ENCODE measurements around the gene AKAP13. TPM values are rescaled to one million over a fixed set of nuclear protein-coding genes. Genes with fewer than 3 reads are reported as not detected.

The AKAP13 gene
- total and polyA plus RNA-seq, 2 donors = 84.2 to 206 TPM

DNA sequence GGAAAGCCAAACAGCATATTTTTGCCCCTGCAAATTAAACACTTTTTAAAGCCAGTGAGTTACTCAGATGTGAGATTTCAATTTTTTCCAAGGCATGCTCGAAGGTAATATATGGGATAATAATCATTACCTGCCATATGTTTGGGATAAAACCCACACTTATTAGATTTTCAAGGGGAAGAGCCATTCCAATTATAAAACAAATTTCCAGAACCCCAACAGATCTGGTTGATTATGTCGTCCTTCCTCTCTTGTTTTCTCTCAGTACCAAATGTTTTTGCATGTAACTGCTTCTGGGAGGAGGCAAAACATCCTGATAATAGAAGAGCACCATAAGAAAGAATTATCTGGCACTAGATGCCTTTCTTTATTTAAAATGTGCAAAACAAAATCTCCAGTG lies 115.1 kb downstream of the AKAP13 start:
- no peaks in the 10 kb centered on the region for H3K36me3 ChIP-seq (ENCODE audit: insufficient read depth)
- H3K4me3 ChIP-seq (ENCODE audit: low read depth, low read length) = no peak overlapping the region
- H3K4me1 ChIP-seq (ENCODE audit: insufficient read depth) = peaks cover 4% of the 10 kb centered on the region
- H3K27ac ChIP-seq (ENCODE audit: low read depth) = no peak overlapping the region
- DNase-seq (ENCODE audit: extremely low spot score) = no peak
- 68% methylated on average over 2 of the region's 2 CpGs for WGBS

DNA sequence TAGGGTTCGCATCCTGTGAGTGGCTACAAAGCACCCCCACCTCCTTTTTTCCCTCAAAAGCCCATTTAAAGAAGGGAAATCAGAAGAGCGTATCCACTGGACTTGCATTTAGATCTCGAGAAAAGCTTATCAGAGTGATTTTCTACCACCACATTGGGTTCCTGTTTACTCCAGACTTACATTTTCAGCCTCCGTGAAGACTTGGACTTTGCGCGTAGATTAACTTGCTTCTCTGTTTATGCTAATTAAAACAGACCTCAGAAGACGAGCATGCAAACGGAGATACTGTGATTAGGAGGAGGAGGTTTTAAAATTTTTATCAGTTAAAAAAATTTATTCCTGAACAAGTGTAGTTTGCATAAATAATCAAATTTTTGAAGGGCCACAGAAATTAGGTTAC lies 115.7 kb downstream of the AKAP13 start:
- no peak overlapping the region for H3K4me3 ChIP-seq (ENCODE audit: low read depth, low read length)
- no peaks in the 10 kb centered on the region for H3K36me3 ChIP-seq (ENCODE audit: insufficient read depth)
- no peak for DNase-seq (ENCODE audit: extremely low spot score)
- WGBS = 54% methylated on average over 8 of the region's 8 CpGs
- H3K4me1 ChIP-seq (ENCODE audit: insufficient read depth) = peaks cover 4% of the 10 kb centered on the region
- no peak overlapping the region for H3K27ac ChIP-seq (ENCODE audit: low read depth)

DNA sequence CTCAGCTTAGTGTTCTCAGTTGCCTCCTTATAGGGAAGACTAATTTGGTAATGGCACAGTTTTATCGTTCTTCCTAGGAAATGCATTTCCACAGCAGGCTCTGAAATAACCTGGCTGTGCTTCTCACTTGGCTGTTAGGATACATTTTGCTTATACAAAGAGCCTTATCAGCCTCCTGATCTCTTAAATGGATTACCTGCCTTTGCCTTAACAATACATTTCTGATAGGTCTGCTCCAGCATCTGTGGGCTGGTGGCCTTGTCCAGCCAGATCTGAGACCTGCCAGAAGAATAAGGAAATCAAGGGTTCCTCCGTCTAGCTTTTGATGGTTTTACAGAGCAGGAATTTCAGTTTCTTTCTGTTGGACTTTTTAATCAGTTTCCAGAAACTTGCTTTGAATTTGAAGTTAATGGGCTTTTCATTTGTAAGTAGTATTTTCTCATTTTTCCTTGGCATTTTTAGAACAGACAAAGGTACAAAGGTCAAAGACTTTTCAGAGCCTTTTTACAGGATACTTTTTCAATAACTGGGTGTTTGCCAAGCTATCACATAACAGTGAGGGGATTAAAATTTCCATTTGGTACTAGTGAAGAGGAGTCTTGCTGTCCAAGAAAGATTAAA lies 116.3 kb downstream of the AKAP13 start:
- no peak for DNase-seq (ENCODE audit: extremely low spot score)
- Histone ChIP-seq H3K4me1 (ENCODE audit: insufficient read depth) (peaks cover 4% of the 10 kb centered on the region), H3K27ac (ENCODE audit: low read depth) (no peak overlapping the region), H3K4me3 (ENCODE audit: low read depth, low read length) (no peak overlapping the region), H3K36me3 (ENCODE audit: insufficient read depth) (no peaks in the 10 kb centered on the region)
- WGBS = 37% methylated on average over 2 of the region's 2 CpGs

DNA sequence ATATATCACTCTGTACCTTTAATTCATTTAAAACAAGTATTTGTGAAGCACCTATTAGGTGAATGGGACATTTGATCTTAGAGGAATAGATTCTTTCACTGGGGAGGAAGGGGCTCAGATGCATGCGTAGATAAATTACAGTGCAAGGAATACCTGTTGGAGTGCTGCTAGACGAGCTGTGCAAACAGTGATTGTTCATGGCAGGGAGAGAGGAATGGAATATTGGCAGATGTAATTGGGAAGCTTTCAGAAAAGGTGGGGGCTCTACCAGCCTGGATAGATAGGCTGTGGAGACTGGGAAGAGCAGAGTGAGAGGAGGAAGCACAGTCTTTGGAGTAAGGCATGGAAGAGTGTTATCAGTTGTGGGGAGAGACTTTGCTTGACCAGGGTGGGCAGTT lies 116.8 kb downstream of the AKAP13 start:
- Histone ChIP-seq H3K27ac (ENCODE audit: low read depth) (no peak overlapping the region), H3K4me1 (ENCODE audit: insufficient read depth) (peaks cover 4% of the 10 kb centered on the region), H3K4me3 (ENCODE audit: low read depth, low read length) (no peak overlapping the region), H3K36me3 (ENCODE audit: insufficient read depth) (no peaks in the 10 kb centered on the region)
- WGBS = 79% methylated on average over 2 of the region's 2 CpGs
- DNase-seq (ENCODE audit: extremely low spot score) = no peak

DNA sequence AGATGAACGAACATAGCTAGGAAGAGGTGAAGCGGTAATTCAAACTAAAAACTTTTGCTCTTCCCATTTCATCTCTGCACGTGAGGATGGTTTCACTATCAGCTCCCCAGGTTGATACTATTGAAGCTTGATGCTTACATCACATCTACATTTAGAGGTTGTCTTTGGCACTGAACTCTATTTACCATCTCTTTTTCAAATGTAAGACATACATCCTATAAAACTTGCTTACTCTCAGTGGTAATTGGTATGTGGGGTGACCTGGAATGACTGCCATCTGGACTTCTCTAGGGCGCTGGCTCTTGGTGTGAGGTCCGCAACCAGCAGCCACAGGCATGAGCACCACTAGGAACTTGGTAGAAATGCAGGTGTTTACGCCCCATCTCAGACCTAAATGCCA lies 118.1 kb downstream of the AKAP13 start:
- Histone ChIP-seq H3K27ac (ENCODE audit: low read depth) (no peak overlapping the region), H3K36me3 (ENCODE audit: insufficient read depth) (no peaks in the 10 kb centered on the region), H3K4me3 (ENCODE audit: low read depth, low read length) (no peak overlapping the region), H3K4me1 (ENCODE audit: insufficient read depth) (peaks cover 4% of the 10 kb centered on the region)
- 93% methylated on average over 6 of the region's 6 CpGs for WGBS
- DNase-seq (ENCODE audit: extremely low spot score) = no peak

DNA sequence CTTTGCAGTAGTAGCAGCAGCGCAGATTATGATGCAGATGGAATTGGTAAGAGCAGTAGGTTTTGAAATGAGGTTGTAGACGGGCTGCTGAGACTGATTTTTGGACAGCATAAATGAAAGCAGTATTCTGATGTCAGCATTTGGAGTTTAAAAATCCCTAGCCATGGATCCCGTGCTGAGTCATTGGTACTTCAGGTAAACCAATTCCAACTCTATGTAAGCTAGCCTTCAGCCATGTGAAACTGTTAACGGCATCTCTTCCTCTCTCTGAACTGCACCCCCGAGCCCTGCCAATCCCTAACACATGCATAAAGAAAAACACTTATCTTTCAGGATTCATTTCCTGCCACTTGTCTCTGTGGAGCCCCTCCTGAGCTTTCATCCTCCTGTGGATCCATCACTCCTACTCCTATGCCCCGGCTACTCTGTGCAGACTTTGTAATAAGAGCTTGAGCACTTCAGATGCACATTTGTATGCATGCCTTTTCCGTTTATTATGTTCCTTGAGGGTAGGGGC lies 119.0 kb downstream of the AKAP13 start:
- DNase-seq (ENCODE audit: extremely low spot score) = no peak
- H3K4me3 ChIP-seq (ENCODE audit: low read depth, low read length) = no peak overlapping the region
- WGBS = 48% methylated on average over 7 of the region's 7 CpGs
- H3K36me3 ChIP-seq (ENCODE audit: insufficient read depth) = no peaks in the 10 kb centered on the region
- H3K4me1 ChIP-seq (ENCODE audit: insufficient read depth) = peaks cover 2% of the 10 kb centered on the region
- H3K27ac ChIP-seq (ENCODE audit: low read depth) = no peak overlapping the region

DNA sequence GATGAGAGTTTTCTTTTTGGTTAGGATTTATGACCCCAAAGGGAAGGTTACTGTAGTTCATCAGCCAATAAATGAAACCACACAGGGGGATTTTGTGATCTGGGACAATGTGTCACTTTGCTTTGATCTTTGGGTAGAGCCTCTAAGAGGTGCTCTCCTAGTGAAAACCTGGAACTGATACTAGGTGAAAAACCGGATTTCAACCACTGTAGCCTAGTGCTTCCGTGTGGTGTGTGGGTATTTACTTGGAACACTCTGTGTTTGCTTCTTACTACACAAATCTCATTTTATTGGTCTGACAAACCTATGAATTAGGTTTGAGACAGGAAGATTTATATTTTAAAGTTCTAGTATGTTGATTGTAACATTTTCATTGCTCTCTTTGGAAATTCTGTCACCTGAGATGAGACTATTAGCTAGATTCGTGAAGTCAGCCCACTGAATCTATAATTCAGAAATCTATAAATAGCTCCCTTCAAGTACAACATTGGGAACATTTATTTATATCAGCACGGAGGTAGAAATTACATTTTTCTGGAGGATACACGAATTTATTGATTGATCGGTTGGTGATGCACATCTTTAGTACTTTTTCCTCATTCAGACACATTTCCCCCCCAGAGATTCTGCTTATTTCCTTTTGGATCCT lies 119.8 kb downstream of the AKAP13 start:
- no peak for DNase-seq (ENCODE audit: extremely low spot score)
- 46% methylated on average over 6 of the region's 6 CpGs for WGBS
- Histone ChIP-seq H3K4me1 (ENCODE audit: insufficient read depth) (peaks cover 2% of the 10 kb centered on the region), H3K36me3 (ENCODE audit: insufficient read depth) (no peaks in the 10 kb centered on the region), H3K27ac (ENCODE audit: low read depth) (no peak overlapping the region), H3K4me3 (ENCODE audit: low read depth, low read length) (no peak overlapping the region)

DNA sequence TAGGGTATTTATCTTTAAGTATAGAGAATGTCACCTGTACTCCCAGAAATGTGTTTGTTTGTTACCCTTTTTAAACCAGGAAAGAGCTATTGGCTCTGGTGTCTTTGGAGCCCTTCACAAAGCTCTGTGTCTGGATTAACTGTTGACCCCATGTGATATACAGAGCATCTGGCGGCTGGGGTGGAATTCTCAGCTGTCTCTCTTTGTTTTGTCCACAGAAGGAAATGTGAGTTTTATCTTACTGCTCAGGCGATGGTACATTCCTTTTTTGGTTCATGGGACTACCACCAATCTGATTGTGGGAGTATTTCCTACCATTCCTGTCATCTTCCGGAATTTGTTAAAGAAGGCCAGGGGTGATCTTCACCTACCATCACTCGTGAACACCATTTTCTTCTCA lies 120.3 kb downstream of the AKAP13 start:
- Histone ChIP-seq H3K4me1 (ENCODE audit: insufficient read depth) (peaks cover 2% of the 10 kb centered on the region), H3K36me3 (ENCODE audit: insufficient read depth) (no peaks in the 10 kb centered on the region), H3K27ac (ENCODE audit: low read depth) (peak overlapping the region; percentile 41), H3K4me3 (ENCODE audit: low read depth, low read length) (no peak overlapping the region)
- WGBS = 30% methylated on average over 4 of the region's 4 CpGs
- DNase-seq (ENCODE audit: extremely low spot score) = no peak

DNA sequence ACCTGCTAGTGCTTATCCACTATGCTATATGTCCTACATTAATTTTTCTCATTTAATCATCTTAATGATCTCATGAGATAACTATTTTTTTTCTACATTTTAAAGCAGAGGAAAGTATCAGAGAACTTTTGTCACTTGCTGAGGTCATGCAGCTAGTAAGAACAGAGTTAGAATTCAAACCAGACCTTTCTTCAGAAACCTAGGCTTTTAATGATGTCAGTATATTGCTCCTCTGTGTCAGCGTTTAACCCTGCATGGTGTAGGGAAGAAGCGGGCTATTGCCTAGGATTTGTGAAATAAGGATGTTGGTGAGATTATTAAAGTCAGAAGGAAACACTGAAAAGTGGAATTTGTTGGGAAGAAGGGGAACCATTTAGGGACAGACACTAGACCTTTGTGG lies 121.2 kb downstream of the AKAP13 start:
- 78% methylated on average over 2 of the region's 2 CpGs for WGBS
- Histone ChIP-seq H3K36me3 (ENCODE audit: insufficient read depth) (no peaks in the 10 kb centered on the region), H3K27ac (ENCODE audit: low read depth) (no peak overlapping the region), H3K4me3 (ENCODE audit: low read depth, low read length) (no peak overlapping the region), H3K4me1 (ENCODE audit: insufficient read depth) (no peaks in the 10 kb centered on the region)
- no peak for DNase-seq (ENCODE audit: extremely low spot score)

DNA sequence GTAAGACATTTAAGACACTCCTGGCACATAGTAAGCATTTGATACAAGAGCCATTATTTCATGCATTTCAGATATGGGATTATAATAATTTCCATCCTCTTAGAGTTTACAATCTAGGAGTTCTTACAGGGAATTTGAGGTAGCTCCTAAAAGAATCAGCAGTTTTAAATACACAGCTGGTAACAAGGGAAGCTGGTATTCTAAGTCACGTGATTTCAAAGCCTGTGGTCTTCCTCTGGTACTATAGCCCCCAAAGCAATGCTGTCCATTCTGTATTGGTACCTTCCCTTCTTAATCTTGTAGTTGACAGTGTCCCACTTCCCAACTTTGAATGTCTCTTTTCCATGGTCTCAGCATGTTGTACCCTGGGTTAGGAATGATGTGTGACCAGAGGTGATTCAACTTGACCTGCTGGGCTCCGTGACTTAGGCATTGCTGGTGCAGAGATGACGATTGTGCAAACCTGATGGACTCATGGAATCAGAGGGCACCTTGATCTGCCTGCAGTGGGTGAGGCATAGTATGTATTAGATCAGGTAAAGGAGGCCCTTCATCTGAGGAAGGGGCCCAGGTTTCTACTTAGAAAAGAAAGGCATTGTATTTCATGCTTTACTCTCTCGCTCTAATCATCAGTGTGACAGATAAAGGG lies 122.9 kb downstream of the AKAP13 start:
- WGBS = 95% methylated on average over 4 of the region's 4 CpGs
- Histone ChIP-seq H3K36me3 (ENCODE audit: insufficient read depth) (no peaks in the 10 kb centered on the region), H3K4me1 (ENCODE audit: insufficient read depth) (no peaks in the 10 kb centered on the region), H3K4me3 (ENCODE audit: low read depth, low read length) (no peak overlapping the region), H3K27ac (ENCODE audit: low read depth) (no peak overlapping the region)
- DNase-seq (ENCODE audit: extremely low spot score) = no peak

DNA sequence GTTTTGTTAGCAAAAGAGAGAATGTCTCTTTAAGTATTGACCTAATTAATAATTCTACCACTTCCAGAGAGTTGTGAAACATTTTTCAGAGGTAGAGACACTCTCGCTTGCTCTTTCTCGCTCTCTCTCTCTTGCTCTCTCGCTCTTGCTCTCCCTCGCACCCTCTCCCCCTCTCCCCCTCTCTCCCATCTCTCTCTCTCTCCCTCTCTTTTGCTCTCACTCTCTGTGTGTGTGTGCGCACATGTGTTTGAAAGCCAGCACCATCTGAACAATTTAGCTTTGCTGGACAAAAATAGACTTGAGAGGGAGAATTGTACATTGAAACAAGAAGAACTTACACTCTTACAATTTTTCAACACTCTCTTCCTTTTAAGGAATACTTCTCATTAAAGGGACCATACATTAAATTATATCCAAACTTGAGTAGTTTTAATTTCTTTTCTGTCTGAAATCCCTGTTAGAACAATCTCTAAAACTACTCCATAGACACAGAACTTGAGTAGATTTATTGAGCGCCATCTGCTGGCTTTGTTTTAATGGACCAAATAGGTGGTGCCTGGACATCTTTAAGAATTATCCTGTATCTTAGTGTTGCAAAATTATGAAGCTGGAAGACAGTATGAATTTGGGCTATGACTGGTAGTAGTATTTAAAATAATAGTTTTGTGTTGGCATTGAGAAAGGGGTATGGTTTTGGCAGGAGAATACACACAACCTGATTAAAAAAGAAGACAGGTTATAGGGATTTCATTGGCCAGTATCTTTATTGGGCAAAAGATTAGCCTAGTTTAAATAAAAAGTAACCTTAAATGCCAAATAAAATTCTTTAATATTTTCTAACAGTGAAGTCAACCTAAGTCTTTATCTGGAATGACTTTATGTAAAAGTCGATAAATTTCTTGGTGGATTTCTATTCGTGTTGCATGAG lies 124.6 kb downstream of the AKAP13 start:
- peak; percentile 48 for DNase-seq (ENCODE audit: extremely low spot score)
- Histone ChIP-seq H3K4me3 (ENCODE audit: low read depth, low read length) (no peak overlapping the region), H3K27ac (ENCODE audit: low read depth) (peak overlapping the region; percentile 10), H3K4me1 (ENCODE audit: insufficient read depth) (no peaks in the 10 kb centered on the region), H3K36me3 (ENCODE audit: insufficient read depth) (no peaks in the 10 kb centered on the region)
- 43% methylated on average over 8 of the region's 8 CpGs for WGBS

DNA sequence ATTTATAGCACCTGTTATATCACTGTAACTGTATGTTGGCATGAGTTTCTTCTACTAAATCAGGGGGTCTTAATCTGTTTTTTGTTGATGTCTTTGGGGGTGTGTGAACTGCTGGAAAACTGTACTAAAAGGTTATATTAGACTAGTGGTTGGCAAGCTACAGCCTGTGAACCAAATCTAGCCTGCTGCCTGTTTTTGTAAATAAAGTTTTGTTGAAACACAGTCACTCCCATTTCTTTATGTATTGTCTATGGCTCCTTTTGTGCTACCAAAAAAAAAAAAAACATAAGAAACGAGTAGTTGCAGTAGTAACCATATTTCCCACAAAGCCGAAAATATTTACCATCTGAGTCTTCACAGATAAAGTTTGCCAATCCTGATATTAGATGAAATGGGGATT lies 126.7 kb downstream of the AKAP13 start:
- H3K4me1 ChIP-seq (ENCODE audit: insufficient read depth) = peaks cover 3% of the 10 kb centered on the region
- no peak overlapping the region for H3K27ac ChIP-seq (ENCODE audit: low read depth)
- DNase-seq (ENCODE audit: extremely low spot score) = no peak
- no peaks in the 10 kb centered on the region for H3K36me3 ChIP-seq (ENCODE audit: insufficient read depth)
- 89% methylated on average over 2 of the region's 2 CpGs for WGBS
- H3K4me3 ChIP-seq (ENCODE audit: low read depth, low read length) = no peak overlapping the region

DNA sequence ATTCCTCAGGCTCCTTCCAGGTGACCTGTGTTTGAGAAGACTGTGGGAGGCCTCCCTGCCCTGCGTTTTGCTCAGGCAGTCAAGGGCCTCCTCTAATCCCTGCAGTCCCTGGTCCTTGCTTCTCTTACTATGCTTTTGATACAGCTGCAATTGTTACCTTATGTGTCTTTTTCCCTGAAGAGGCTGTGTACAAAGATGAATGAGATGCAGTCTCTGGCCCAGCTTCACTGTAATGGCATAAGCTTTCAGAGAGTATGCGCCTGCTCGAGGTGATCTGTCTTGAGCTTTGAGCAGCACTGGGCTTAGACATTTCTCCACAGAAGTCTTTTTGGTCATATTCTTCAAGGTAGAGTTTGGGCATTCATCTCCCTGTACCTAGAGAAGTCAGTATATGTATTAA lies 129.6 kb downstream of the AKAP13 start:
- H3K36me3 ChIP-seq (ENCODE audit: insufficient read depth) = no peaks in the 10 kb centered on the region
- DNase-seq (ENCODE audit: extremely low spot score) = no peak
- H3K27ac ChIP-seq (ENCODE audit: low read depth) = no peak overlapping the region
- WGBS = 73% methylated on average over 3 of the region's 3 CpGs
- no peak overlapping the region for H3K4me3 ChIP-seq (ENCODE audit: low read depth, low read length)
- H3K4me1 ChIP-seq (ENCODE audit: insufficient read depth) = peaks cover 3% of the 10 kb centered on the region

All from urinary bladder (tissue), 4 donors.